Neutrophil (primary cell): ENCODE results near the gene SOX8.

ENCODE experiments used
- H3K27ac ChIP-seq: fragments of 200-600 bp; sonication (generic); 2 replicates; pipeline ENCODE4 v1.5.1; 2016; ENCODE audit warnings: mild to moderate bottlenecking, moderate library complexity
- H3K27me3 ChIP-seq: fragments of 200-600 bp; sonication (generic); 2 replicates; pipeline ENCODE4 v1.6.0; 2016; ENCODE audit warnings: mild to moderate bottlenecking
- H3K36me3 ChIP-seq: fragments of 200-600 bp; sonication (generic); 2 replicates; pipeline ENCODE4 v1.5.1; 2017
- H3K4me1 ChIP-seq, 2 experiments: fragments of 200-600 bp in 1 of 2; sonication (generic) in 1 of 2; 1 replicate in 1 of 2; 2 replicates in 1 of 2; pipeline versions ENCODE4 v1.5.1 to v1.6.1; 2013 to 2016; ENCODE audit warnings: low read depth in 1 of 2, low read length in 1 of 2, mild to moderate bottlenecking in 1 of 2, moderate library complexity in 1 of 2; ENCODE audit not compliant: control insufficient read depth in 1 of 2, insufficient read depth in 1 of 2
- H3K4me3 ChIP-seq, 2 experiments: fragments of 200-600 bp in 1 of 2; sonication (generic) in 1 of 2; 1 replicate in 1 of 2; 2 replicates in 1 of 2; pipeline ENCODE4 v1.5.1; 2013 to 2016; ENCODE audit warnings: low read depth in 1 of 2, low read length in 1 of 2, mild to moderate bottlenecking in 1 of 2, moderate library complexity in 1 of 2
- H3K9me3 ChIP-seq: fragments of 200-600 bp; sonication (generic); 2 replicates; pipeline ENCODE4 v1.5.1; 2016
- CTCF ChIP-seq: fragments of 200-600 bp; sonication (generic); IDR thresholded peaks from 2 replicates; pipeline ENCODE4 v1.5.1; 2016; ENCODE audit warnings: antibody characterized with exemption

The SOX8 gene

GRCh38 chr16:988471-989353 lies 7.1 kb downstream of the SOX8 start:
- Histone ChIP-seq H3K36me3 (no peaks in the 10 kb centered on the region), H3K9me3 (no peaks in the 10 kb centered on the region), H3K4me1 (no peaks in the 10 kb centered on the region), H3K4me3 (no peak overlapping the region), H3K27me3 (peaks cover 46% of the 10 kb centered on the region), H3K27ac (no peak overlapping the region)
- TF ChIP-seq CTCF = no peak

- H3K27ac ChIP-seq = no peak overlapping the region
- H3K4me3 ChIP-seq = no peak overlapping the region
- peaks cover 39% of the 10 kb centered on the region for H3K27me3 ChIP-seq
- no peaks in the 10 kb centered on the region for H3K9me3 ChIP-seq
- no peak for TF ChIP-seq CTCF
- no peaks in the 10 kb centered on the region for H3K36me3 ChIP-seq
- no peaks in the 10 kb centered on the region for H3K4me1 ChIP-seq
Observed at GRCh38 chr16:989354-989814, 7.8 kb downstream of the SOX8 start.

DNA sequence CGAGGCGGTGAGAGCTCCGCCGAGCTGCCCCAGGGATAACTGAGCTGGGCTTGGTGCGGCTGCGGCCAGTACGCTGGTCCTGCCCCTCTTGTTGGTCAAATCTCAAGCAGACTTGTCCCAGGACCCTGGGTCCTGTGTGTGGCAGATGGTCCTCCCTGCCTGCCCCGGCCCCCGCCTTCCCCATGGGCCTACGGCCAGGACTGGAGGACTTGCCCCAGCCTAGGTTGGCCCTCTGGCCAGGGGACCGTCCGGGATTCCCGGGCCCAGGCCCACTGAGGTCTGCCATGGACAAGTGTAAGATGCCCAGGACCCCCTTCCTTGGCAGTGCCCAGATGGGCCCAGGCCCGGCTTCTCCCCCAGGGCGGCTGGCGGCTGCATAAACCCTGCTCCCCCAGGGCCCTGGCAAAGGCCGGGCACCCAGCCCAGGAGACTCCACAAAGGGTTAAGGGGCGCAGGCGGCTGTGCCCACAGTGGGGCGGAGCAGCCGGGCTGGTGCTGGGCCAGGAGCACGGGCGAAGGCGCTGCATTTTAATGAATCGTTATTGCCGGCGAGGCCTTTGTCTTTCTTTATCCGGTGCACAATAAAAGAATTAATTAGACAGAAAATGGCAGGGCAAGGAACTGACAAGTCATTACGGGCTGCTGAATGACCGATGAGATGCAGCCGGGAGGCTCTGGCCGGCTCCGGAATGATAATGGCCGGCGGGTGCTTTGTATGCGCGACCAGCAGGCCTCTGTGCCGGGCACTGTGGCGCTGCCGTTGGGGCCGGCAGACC lies 9.1 kb downstream of the SOX8 start:
- H3K27ac ChIP-seq = no peak overlapping the region
- no peaks in the 10 kb centered on the region for H3K4me1 ChIP-seq
- no peaks in the 10 kb centered on the region for H3K36me3 ChIP-seq
- H3K27me3 ChIP-seq = peaks cover 36% of the 10 kb centered on the region
- no peak for TF ChIP-seq CTCF
- H3K4me3 ChIP-seq = no peak overlapping the region
- H3K9me3 ChIP-seq = no peaks in the 10 kb centered on the region

DNA sequence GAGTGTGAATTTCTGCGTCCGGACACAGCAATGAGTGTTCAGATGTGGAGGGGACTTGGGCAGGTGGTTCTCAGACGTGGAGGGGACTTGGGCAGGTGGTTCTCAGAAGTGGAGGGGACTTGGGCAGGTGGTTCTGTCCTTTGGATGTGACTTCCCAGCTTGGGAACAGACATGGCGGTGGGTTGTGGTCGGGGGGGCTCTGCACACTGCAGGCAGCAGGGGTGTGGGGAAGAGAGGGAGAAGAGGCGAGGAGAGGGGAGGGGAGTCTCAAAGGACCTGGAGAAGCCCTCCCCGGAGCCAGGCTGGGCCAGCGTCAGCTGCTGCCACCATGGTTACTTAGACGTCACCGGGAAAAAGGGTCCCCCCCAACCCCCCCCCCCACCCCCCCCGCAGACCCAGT lies 9.8 kb downstream of the SOX8 start:
- Histone ChIP-seq H3K4me1 (no peaks in the 10 kb centered on the region), H3K36me3 (no peaks in the 10 kb centered on the region), H3K9me3 (no peaks in the 10 kb centered on the region), H3K4me3 (no peak overlapping the region), H3K27ac (no peak overlapping the region), H3K27me3 (peaks cover 42% of the 10 kb centered on the region)
- no peak for TF ChIP-seq CTCF

- H3K27ac ChIP-seq = no peak overlapping the region
- peaks cover 46% of the 10 kb centered on the region for H3K27me3 ChIP-seq
- no peaks in the 10 kb centered on the region for H3K9me3 ChIP-seq
- H3K36me3 ChIP-seq = no peaks in the 10 kb centered on the region
- H3K4me3 ChIP-seq = no peak overlapping the region
- no peaks in the 10 kb centered on the region for H3K4me1 ChIP-seq
- TF ChIP-seq CTCF = no peak
Observed at GRCh38 chr16:991773-992172, 10.2 kb downstream of the SOX8 start.
